SK-N-SH (cell line): ENCODE measurements around the gene IRGQ. TPM values are rescaled to one million over a fixed set of nuclear protein-coding genes. Genes with fewer than 3 reads are reported as not detected.

ENCODE experiments used
- CTCF ChIA-PET: fragments of 300-600, 350-600 bp; formaldehyde crosslinking; extraction: SDS; loops from one replicate; lab custom pipeline; 2021; lab: Yijun Ruan, JAX
- POLR2A ChIA-PET: fragments of 350-600 bp; sonication (Branson Sonifier 250); formaldehyde crosslinking; extraction: SDS; loops from one replicate; lab custom pipeline; 2020; ENCODE audit warnings: antibody characterized with exemption, inconsistent platforms; lab: Yijun Ruan, JAX
- DNase-seq: peaks from one replicate; pipeline ENCODE4 v3.0.0; 2012
- H2AFZ ChIP-seq: fragments of 200-600 bp; sonication (generic); 2 replicates; pipeline ENCODE4 v1.8.1; 2016; ENCODE audit warnings: antibody characterized with exemption, mild to moderate bottlenecking, low read depth
- H3F3A ChIP-seq: fragments of 200-600 bp; sonication (generic); replicated peaks from 2 replicates; pipeline ENCODE3; 2016; ENCODE audit warnings: antibody characterized with exemption, mild to moderate bottlenecking; ENCODE audit not compliant: insufficient read depth
- H3K27ac ChIP-seq, 2 experiments: fragments of 200-500 bp in 1 of 2; fragments of 200-600 bp in 1 of 2; sonication (Bioruptor generic) in 1 of 2; sonication (generic), shearing (Covaris generic) in 1 of 2; 2 replicates each; pipeline versions ENCODE4 v1.5.1 to v1.6.1; 2014 to 2016; ENCODE audit warnings: low read depth in 2 of 2, inconsistent platforms in 1 of 2, low read length in 1 of 2, mild to moderate bottlenecking in 1 of 2, mixed read lengths in 1 of 2
- H3K27me3 ChIP-seq: fragments of 200-600 bp; sonication (generic), shearing (Covaris generic); 2 replicates; pipeline ENCODE4 v1.6.1; 2016; ENCODE audit warnings: mixed run types; ENCODE audit not compliant: insufficient read depth
- H3K36me3 ChIP-seq, 2 experiments: fragments of 200-500 bp in 1 of 2; fragments of 200-600 bp in 1 of 2; sonication (Bioruptor generic) in 1 of 2; sonication (generic) in 1 of 2; replicated peaks in 1 of 2; 2 replicates each; pipeline versions ENCODE3 to v1.5.1; 2014 to 2016; ENCODE audit warnings: low read length in 1 of 2, mild to moderate bottlenecking in 1 of 2; ENCODE audit not compliant: insufficient read depth in 2 of 2, control insufficient read depth in 1 of 2
- H3K4me1 ChIP-seq, 2 experiments: fragments of 200-500 bp in 1 of 2; fragments of 200-600 bp in 1 of 2; sonication (Bioruptor generic) in 1 of 2; sonication (generic), shearing (Covaris generic) in 1 of 2; 2 replicates each; pipeline versions ENCODE4 v1.5.1 to v1.6.1; 2014 to 2016; ENCODE audit warnings: low read depth in 1 of 2, low read length in 1 of 2, mixed run types in 1 of 2; ENCODE audit not compliant: insufficient read depth in 2 of 2, control insufficient read depth in 1 of 2
- H3K4me2 ChIP-seq: fragments of 200-600 bp; sonication (generic), shearing (Covaris generic); 2 replicates; pipeline ENCODE4 v1.6.1; 2017; ENCODE audit warnings: mixed run types
- H3K4me3 ChIP-seq, 2 experiments: fragments of 200-500 bp in 1 of 2; fragments of 200-600 bp in 1 of 2; sonication (Bioruptor generic) in 1 of 2; sonication (generic), shearing (Covaris generic) in 1 of 2; 2 replicates each; pipeline versions ENCODE4 v1.5.1 to v1.8.1; 2014 to 2016; ENCODE audit warnings: low read depth in 2 of 2, inconsistent platforms in 1 of 2, low read length in 1 of 2, mild to moderate bottlenecking in 1 of 2, mixed read lengths in 1 of 2, moderate library complexity in 1 of 2
- H3K79me2 ChIP-seq: fragments of 200-600 bp; sonication (generic); 2 replicates; pipeline ENCODE4 v1.8.1; 2017; ENCODE audit warnings: mild to moderate bottlenecking; ENCODE audit not compliant: insufficient read depth
- H3K9ac ChIP-seq: fragments of 200-600 bp; sonication (generic); 2 replicates; pipeline ENCODE4 v1.6.1; 2017; ENCODE audit warnings: mixed run types
- H3K9me2 ChIP-seq: fragments of 200-600 bp; sonication (generic); 2 replicates; pipeline ENCODE4 v1.6.1; 2017; ENCODE audit warnings: mixed run types
- H3K9me3 ChIP-seq: fragments of 200-600 bp; sonication (generic); 2 replicates; pipeline ENCODE4 v1.6.1; 2017; ENCODE audit warnings: mixed run types, mild to moderate bottlenecking, moderate library complexity
- H4K20me1 ChIP-seq: fragments of 200-600 bp; sonication (generic); 2 replicates; pipeline ENCODE4 v1.6.1; 2017; ENCODE audit warnings: mild to moderate bottlenecking, mixed run types; ENCODE audit not compliant: insufficient read depth
- EP300 ChIP-seq, 2 experiments: IDR thresholded peaks; 2 replicates each; pipeline versions ENCODE4 v1.4.0 to v1.6.1; 2012; ENCODE audit warnings: borderline replicate concordance in 1 of 2, low read depth in 1 of 2, low read length in 1 of 2
- FOSL2 ChIP-seq: IDR thresholded peaks from 2 replicates; pipeline ENCODE4 v1.4.0; 2012; ENCODE audit warnings: low read depth, mild to moderate bottlenecking, moderate library complexity, borderline replicate concordance
- FOXJ3 ChIP-seq: sonication (generic); formaldehyde crosslinking; IDR thresholded peaks from 2 replicates; pipeline ENCODE4 v1.5.1; 2020; ENCODE audit warnings: mild to moderate bottlenecking, missing genetic modification reagents
- FOXM1 ChIP-seq: IDR thresholded peaks from 2 replicates; pipeline ENCODE4 v1.4.0; 2012; ENCODE audit warnings: low read depth, mild to moderate bottlenecking
- IRF3 ChIP-seq: fragments of 150-350 bp; IDR thresholded peaks from 2 replicates; pipeline ENCODE4 v1.6.1; 2016; ENCODE audit warnings: mild to moderate bottlenecking, low read depth, low read length
- JUND ChIP-seq: IDR thresholded peaks from 2 replicates; pipeline ENCODE4 v1.4.0; 2012
- MEF2A ChIP-seq: IDR thresholded peaks from 2 replicates; pipeline ENCODE4 v1.4.0; 2012; ENCODE audit warnings: low read depth, borderline replicate concordance
- MXI1 ChIP-seq: IDR thresholded peaks from 2 replicates; pipeline ENCODE4 v1.6.1; 2012; ENCODE audit warnings: mild to moderate bottlenecking, low read depth, low read length, improper control_type of control experiment
- RAD21 ChIP-seq: IDR thresholded peaks from 2 replicates; pipeline ENCODE4 v1.6.1; 2012; ENCODE audit warnings: mild to moderate bottlenecking, low read length
- RCOR1 ChIP-seq: fragments of 150-350 bp; IDR thresholded peaks from 2 replicates; pipeline ENCODE4 v1.6.1; 2017; ENCODE audit warnings: antibody characterized with exemption, low read length
- RXRA ChIP-seq: IDR thresholded peaks from 2 replicates; pipeline ENCODE4 v1.4.0; 2012; ENCODE audit warnings: low read depth, mild to moderate bottlenecking, borderline replicate concordance
- TAF1 ChIP-seq: IDR thresholded peaks from 2 replicates; pipeline ENCODE4 v1.6.1; 2012; ENCODE audit warnings: low read depth, mild to moderate bottlenecking, low read length, moderate library complexity, borderline replicate concordance
- TEAD4 ChIP-seq: IDR thresholded peaks from 2 replicates; pipeline ENCODE4 v1.4.0; 2012; ENCODE audit warnings: mild to moderate bottlenecking, borderline replicate concordance; ENCODE audit not compliant: insufficient read depth
- YY1 ChIP-seq: IDR thresholded peaks from 2 replicates; pipeline ENCODE4 v1.4.0; 2012; ENCODE audit warnings: low read depth, mild to moderate bottlenecking
- WGBS: methylation state at CpG from one replicate; pipeline ENCODE4 v1.1.6; 2017; ENCODE audit warnings: low lambda C conversion rate; 5-methylcytosine and 5-hydroxymethylcytosine counted together
- polyA plus RNA-seq, 3 experiments: library from polyadenylated mRNA; depleted of rRNA; stranded (reverse); fragments of >200 nt; gene quantifications; 2 replicates each; pipeline ENCODE4 v1.2.3, GENCODE V29; 2012
- TF ChIP-seq, protein P1 (sequence below): fragments of 150-350 bp; IDR thresholded peaks from 2 replicates; pipeline ENCODE4 v1.6.1; 2017; ENCODE audit warnings: antibody characterized with exemption, low read length, low read depth, borderline replicate concordance
- TF ChIP-seq, protein P2 (sequence below): IDR thresholded peaks from 2 replicates; pipeline ENCODE4 v1.4.0; 2012; ENCODE audit warnings: low read depth, borderline replicate concordance

Gene IRGQ
- polyA plus RNA-seq, 1 of the 3 experiments (the other 2 are of a cell fraction): 8.4 TPM

DNA sequence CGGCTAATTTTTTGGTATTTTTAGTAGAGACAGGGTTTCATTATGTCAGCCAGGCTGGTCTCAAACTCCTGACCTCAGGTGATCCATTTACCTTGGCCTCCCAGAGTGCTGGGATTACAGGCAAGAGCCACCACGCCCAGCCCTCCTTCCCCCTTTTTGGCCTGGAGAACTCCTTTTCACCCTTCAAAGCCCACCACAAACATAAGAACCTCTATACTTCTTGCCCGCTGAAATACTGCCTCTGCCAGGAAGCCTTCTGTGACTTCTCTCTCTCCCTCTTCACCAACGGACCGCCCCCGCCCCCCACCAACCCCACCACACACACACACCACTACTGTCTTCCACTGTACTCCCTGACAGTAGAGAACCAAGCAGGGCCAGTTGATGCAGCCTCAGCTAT lies 21.0 kb upstream of the IRGQ start:
- no peaks in the 10 kb centered on the region for H3K27me3 ChIP-seq
- TF ChIP-seq EP300 (IDR thresholded peaks at IDR 0.05; ENCODE audit: borderline replicate concordance in 1 of 2, low read depth in 1 of 2, low read length in 1 of 2) (no peak), RXRA (no peak), RAD21 (no peak), TEAD4 (no peak), YY1 (no peak), FOXJ3 (CRISPR knock-in tag) (no peak), MXI1 (no peak), RCOR1 (no peak), TAF1 (no peak), IRF3 (no peak), JUND (no peak), FOSL2 (no peak), MEF2A (no peak), FOXM1 (no peak)
- TF ChIP-seq, protein P1, sequence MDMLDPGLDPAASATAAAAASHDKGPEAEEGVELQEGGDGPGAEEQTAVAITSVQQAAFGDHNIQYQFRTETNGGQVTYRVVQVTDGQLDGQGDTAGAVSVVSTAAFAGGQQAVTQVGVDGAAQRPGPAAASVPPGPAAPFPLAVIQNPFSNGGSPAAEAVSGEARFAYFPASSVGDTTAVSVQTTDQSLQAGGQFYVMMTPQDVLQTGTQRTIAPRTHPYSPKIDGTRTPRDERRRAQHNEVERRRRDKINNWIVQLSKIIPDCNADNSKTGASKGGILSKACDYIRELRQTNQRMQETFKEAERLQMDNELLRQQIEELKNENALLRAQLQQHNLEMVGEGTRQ: no peak
- TF ChIP-seq, protein P2, sequence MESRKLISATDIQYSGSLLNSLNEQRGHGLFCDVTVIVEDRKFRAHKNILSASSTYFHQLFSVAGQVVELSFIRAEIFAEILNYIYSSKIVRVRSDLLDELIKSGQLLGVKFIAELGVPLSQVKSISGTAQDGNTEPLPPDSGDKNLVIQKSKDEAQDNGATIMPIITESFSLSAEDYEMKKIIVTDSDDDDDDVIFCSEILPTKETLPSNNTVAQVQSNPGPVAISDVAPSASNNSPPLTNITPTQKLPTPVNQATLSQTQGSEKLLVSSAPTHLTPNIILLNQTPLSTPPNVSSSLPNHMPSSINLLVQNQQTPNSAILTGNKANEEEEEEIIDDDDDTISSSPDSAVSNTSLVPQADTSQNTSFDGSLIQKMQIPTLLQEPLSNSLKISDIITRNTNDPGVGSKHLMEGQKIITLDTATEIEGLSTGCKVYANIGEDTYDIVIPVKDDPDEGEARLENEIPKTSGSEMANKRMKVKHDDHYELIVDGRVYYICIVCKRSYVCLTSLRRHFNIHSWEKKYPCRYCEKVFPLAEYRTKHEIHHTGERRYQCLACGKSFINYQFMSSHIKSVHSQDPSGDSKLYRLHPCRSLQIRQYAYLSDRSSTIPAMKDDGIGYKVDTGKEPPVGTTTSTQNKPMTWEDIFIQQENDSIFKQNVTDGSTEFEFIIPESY: no peak
- 95% methylated on average over 6 of the region's 6 CpGs for WGBS
- H3K4me2 ChIP-seq: no peak overlapping the region
- H3K36me3 ChIP-seq: peaks cover 6 to 17% of the 10 kb centered on the region in 2 experiments
- ChIA-PET CTCF (no interaction called here), POLR2A (interaction anchor here (1.0 kb wide), 1 partner anchor 21 kb away, joined by 3 read pairs; the partner anchor contains the start of genes IRGQ and ZNF576)
- no peak overlapping the region for H3K4me3 ChIP-seq
- H3K4me1 ChIP-seq: peaks cover 7 to 12% of the 10 kb centered on the region in 2 experiments; a peak in 2 of 4 replicates
- H4K20me1 ChIP-seq: no peaks in the 10 kb centered on the region
- H3K27ac ChIP-seq: no peak overlapping the region
- H3K79me2 ChIP-seq: peaks cover 58% of the 10 kb centered on the region
- no peak for DNase-seq
- H3F3A ChIP-seq: peaks cover 4% of the 10 kb centered on the region
- no peak overlapping the region for H2AFZ ChIP-seq
- no peak overlapping the region for H3K9ac ChIP-seq
- no peaks in the 10 kb centered on the region for H3K9me3 ChIP-seq
- no peaks in the 10 kb centered on the region for H3K9me2 ChIP-seq
